ENCODE results near the gene IGSF9. TPM values are rescaled to one million over a fixed set of nuclear protein-coding genes. Genes with fewer than 3 reads are reported as not detected.

Gene IGSF9
- total and polyA plus RNA-seq, 2 of the 4 experiments (the other 2 are of a cell fraction) = 0.05 TPM; not detected in 1

- peaks cover 52% of the 10 kb centered on the region for H3K27me3 ChIP-seq (ENCODE audit: control insufficient read depth, insufficient read depth, low read length)
- intact Hi-C loops (cut with micrococcal nuclease) = loop anchor here (10.0 kb wide), 1 partner anchor 428 kb away; no protein-coding TSS in a partner anchor
These were observed 1.1 kb upstream of the IGSF9 start for GRCh38 chr1:159946242-159947187.

More at GRCh38 chr1:159946242-159947187, 1.1 kb upstream of the IGSF9 start:
- H2BK15ac ChIP-seq (ENCODE audit: low read depth, low read length) = no peak overlapping the region
- no peak overlapping the region for H3K27ac ChIP-seq (ENCODE audit: insufficient read depth, low read length)
- no peak overlapping the region for H3K9ac ChIP-seq (ENCODE audit: low read depth, low read length)
- no peak overlapping the region for H3K4me3 ChIP-seq (ENCODE audit: insufficient read depth, low read depth, low read length)
- dilution Hi-C loops (cut with HindIII; ENCODE audit: low sequenced_read_pairs, unreplicated experiment) = no loop called here
- in situ Hi-C loops (cut with MboI; ENCODE audit: low sequenced_read_pairs) = no loop called here
- no peak overlapping the region for H3K4ac ChIP-seq (ENCODE audit: low read depth, low read length)
- H3K56ac ChIP-seq (ENCODE audit: extremely low read depth, insufficient read depth, low read length) = no peak overlapping the region
- 43% methylated on average over 2 of the region's 9 CpGs; no CpG with 5 or more reads in 1 of the 2 experiments for WGBS, 2 experiments (ENCODE audit: extremely low coverage in 2 of 2, insufficient read length in 1 of 2)
- ATAC-seq (ENCODE audit: low read depth) = no peak
- no peaks in the 10 kb centered on the region for H3K36me3 ChIP-seq (ENCODE audit: control insufficient read depth, insufficient read depth, low read length)
- H3K14ac ChIP-seq (replicated peaks; ENCODE audit: low read depth, low read length) = no peak overlapping the region
- H3K9me1 ChIP-seq (ENCODE audit: insufficient read depth, low read length) = no peaks in the 10 kb centered on the region
- H3K18ac ChIP-seq (ENCODE audit: low read depth, low read length) = no peak overlapping the region
- no peak overlapping the region for H4K91ac ChIP-seq (ENCODE audit: insufficient read depth, low read depth, low read length)
- ChIA-PET POLR2A (ENCODE audit: unreplicated experiment) (no interaction called here), CTCF (interaction anchor here (0.6 kb wide), 1 partner anchor 13 kb away, joined by 3 read pairs; no protein-coding TSS in a partner anchor)
- no peaks in the 10 kb centered on the region for H3K9me3 ChIP-seq (ENCODE audit: control insufficient read depth, insufficient read depth, low read length)
- no peaks in the 10 kb centered on the region for H3K79me1 ChIP-seq (ENCODE audit: low read depth in 1 of 2, low read length in 2 of 2)
- no peak overlapping the region for H4K8ac ChIP-seq (ENCODE audit: low read depth in 2 of 2, low read length in 2 of 2)
- H3K23ac ChIP-seq (ENCODE audit: low read depth, low read length) = no peak overlapping the region
- no peak overlapping the region for H4K5ac ChIP-seq (ENCODE audit: low read depth, low read length)
- DNase-seq = no peak
- no peaks in the 10 kb centered on the region for H4K20me1 ChIP-seq (ENCODE audit: insufficient read depth, low read length)
- no peaks in the 10 kb centered on the region; the same call in 1 of the 2 replicates for H3K4me1 ChIP-seq (ENCODE audit: control insufficient read depth, insufficient read depth, low read length)
- no peak overlapping the region for H2BK20ac ChIP-seq (ENCODE audit: low read depth, low read length)
- no peak for TF ChIP-seq RFX5 (IDR thresholded peaks at IDR 0.05; ENCODE audit: low read depth, low read length)
- TF ChIP-seq SMC3 (IDR thresholded peaks at IDR 0.05; ENCODE audit: low read depth, low read length) = no peak
- no peak for TF ChIP-seq CHD1 (IDR thresholded peaks at IDR 0.05; ENCODE audit: low read depth, low read length)
- TF ChIP-seq CEBPB (IDR thresholded peaks at IDR 0.05; ENCODE audit: low read depth, low read length) = no peak
- no peak overlapping the region for H2BK5ac ChIP-seq (ENCODE audit: low read depth, low read length, poor library complexity, severe bottlenecking)
- H2AK5ac ChIP-seq (ENCODE audit: low read depth, low read length) = no peak overlapping the region
- no TSS peak for BruUV-seq (replicated peaks)
- peak overlapping the region; percentile 79 for H2AFZ ChIP-seq (replicated peaks; ENCODE audit: low read length, poor library complexity)
- no peak overlapping the region; the same call in 1 of the 2 replicates for H3K4me2 ChIP-seq (ENCODE audit: low read depth, low read length)
- H2BK120ac ChIP-seq (ENCODE audit: low read depth, low read length) = no peak overlapping the region
- H2AK9ac ChIP-seq (replicated peaks; ENCODE audit: low read depth, low read length, poor library complexity) = no peak overlapping the region

Data from IMR-90 (cell line).